WTC11 (cell line): Measurements from ENCODE around the gene KCNJ1. TPM values are rescaled to one million over a fixed set of nuclear protein-coding genes. Genes with fewer than 3 reads are reported as not detected.

Experiments
- ATAC-seq: fragments of 200-7000 bp; cut with Tn5 transposase; 2 replicates; pipeline ENCODE4 v1.10.0; 2021; ENCODE audit warnings: mild to moderate bottlenecking, moderate library complexity
- CTCF ChIA-PET: fragments of 300-600 bp; sonication (Branson Sonifier 250); formaldehyde crosslinking; loops from one replicate; lab custom pipeline; 2021; ENCODE audit warnings: antibody characterized with exemption; lab: Charles Lee
- POLR2A ChIA-PET: fragments of 350-600 bp; sonication (Branson Sonifier 250); formaldehyde crosslinking; loops from one replicate; lab custom pipeline; 2021; ENCODE audit warnings: antibody characterized with exemption; lab: Charles Lee
- DNase-seq: peaks from one replicate; pipeline ENCODE4 v3.0.0; 2021; ENCODE audit warnings: low spot score
- H3K27ac Mint-ChIP-seq: 2 replicates; pipeline ENCODE4 v1.8.0; 2021; ENCODE audit warnings: mixed read lengths
- H3K27me3 Mint-ChIP-seq: 2 replicates; pipeline ENCODE4 v1.8.0; 2021; ENCODE audit warnings: low read depth, mild to moderate bottlenecking, moderate library complexity, mixed read lengths
- H3K36me3 Mint-ChIP-seq: 2 replicates; pipeline ENCODE4 v1.8.0; 2021; ENCODE audit warnings: mixed read lengths
- H3K4me1 Mint-ChIP-seq: 2 replicates; pipeline ENCODE4 v1.8.0; 2022; ENCODE audit warnings: mixed read lengths
- H3K4me3 Mint-ChIP-seq: 2 replicates; pipeline ENCODE4 v1.8.0; 2021; ENCODE audit warnings: mild to moderate bottlenecking, moderate library complexity, mixed read lengths
- H3K9me3 Mint-ChIP-seq: 2 replicates; pipeline ENCODE4 v1.8.0; 2021; ENCODE audit warnings: mixed read lengths
- ARID4B ChIP-seq: sonication (generic); formaldehyde crosslinking; IDR thresholded peaks from 2 replicates; pipeline ENCODE4 v1.8.0; 2023; ENCODE audit warnings: missing genetic modification reagents, mild to moderate bottlenecking, borderline replicate concordance
- CBFB ChIP-seq: sonication (generic); formaldehyde crosslinking; IDR thresholded peaks from 2 replicates; pipeline ENCODE4 v1.8.1; 2022; ENCODE audit warnings: mild to moderate bottlenecking, low read depth, missing genetic modification reagents
- FOXK1 ChIP-seq: sonication (generic); formaldehyde crosslinking; IDR thresholded peaks from 2 replicates; pipeline ENCODE4 v1.8.0; 2022; ENCODE audit warnings: mild to moderate bottlenecking, moderate library complexity, missing genetic modification reagents
- GTF2I ChIP-seq: fragments of 250-450 bp; sonication (Bioruptor Pico); conservative IDR thresholded peaks from 2 replicates; pipeline ENCODE4 v1.4.0; 2021; ENCODE audit warnings: mild to moderate bottlenecking
- RELA ChIP-seq: sonication (generic); formaldehyde crosslinking; IDR thresholded peaks from 2 replicates; pipeline ENCODE4 v1.8.1; 2022; ENCODE audit warnings: missing genetic modification reagents, mild to moderate bottlenecking, borderline replicate concordance
- SP1 ChIP-seq: sonication (generic); formaldehyde crosslinking; conservative IDR thresholded peaks from 2 replicates; pipeline ENCODE4 v1.8.1; 2022; ENCODE audit warnings: missing genetic modification reagents
- ZBTB21 ChIP-seq: sonication (generic); formaldehyde crosslinking; IDR thresholded peaks from 2 replicates; pipeline ENCODE4 v1.8.1; 2023; ENCODE audit warnings: mild to moderate bottlenecking, missing genetic modification reagents, borderline replicate concordance
- ZMAT4 ChIP-seq: fragments of 250-450 bp; sonication (Bioruptor Pico); IDR thresholded peaks from 2 replicates; pipeline ENCODE4 v1.9.0; 2021; ENCODE audit warnings: mild to moderate bottlenecking
- ZNF138 ChIP-seq: sonication (generic); formaldehyde crosslinking; conservative IDR thresholded peaks from 2 replicates; pipeline ENCODE4 v1.8.1; 2022; ENCODE audit warnings: mild to moderate bottlenecking, moderate library complexity, missing genetic modification reagents
- ZNF232 ChIP-seq: sonication (generic); formaldehyde crosslinking; IDR thresholded peaks from 2 replicates; pipeline ENCODE4 v1.8.0; 2022; ENCODE audit warnings: mild to moderate bottlenecking, missing genetic modification reagents
- ZNF317 ChIP-seq: sonication (generic); formaldehyde crosslinking; IDR thresholded peaks from 2 replicates; pipeline ENCODE4 v1.8.1; 2023; ENCODE audit warnings: low read depth, mild to moderate bottlenecking, moderate library complexity, missing genetic modification reagents, borderline replicate concordance
- ZNF671 ChIP-seq: fragments of 250-450 bp; sonication (Bioruptor Pico); IDR thresholded peaks from 2 replicates; pipeline ENCODE4 v1.8.0; 2021; ENCODE audit warnings: mild to moderate bottlenecking
- total RNA-seq: library from RNA; stranded (reverse); gene quantifications from 3 replicates; pipeline ENCODE4 v1.2.3, GENCODE V29; 2021
- TF ChIP-seq, protein P1 (sequence below): sonication (generic); formaldehyde crosslinking; IDR thresholded peaks from 2 replicates; pipeline ENCODE4 v1.8.1; 2022; ENCODE audit warnings: low read depth, missing genetic modification reagents, borderline replicate concordance
- TF ChIP-seq, protein P2 (sequence below): sonication (generic); formaldehyde crosslinking; IDR thresholded peaks from 2 replicates; pipeline ENCODE4 v1.8.0; 2022; ENCODE audit warnings: missing genetic modification reagents
- TF ChIP-seq, protein P3 (sequence below): fragments of 250-450 bp; sonication (Bioruptor Pico); IDR thresholded peaks from 2 replicates; pipeline ENCODE4 v1.9.0; 2021; ENCODE audit warnings: moderate library complexity, mild to moderate bottlenecking, inconsistent platforms, borderline replicate concordance
- TF ChIP-seq, protein P4 (sequence below): sonication (generic); formaldehyde crosslinking; IDR thresholded peaks from 2 replicates; pipeline ENCODE4 v1.8.1; 2023; ENCODE audit warnings: mild to moderate bottlenecking, missing genetic modification reagents, borderline replicate concordance

KCNJ1 gene
- total RNA-seq, 1 experiment from 2014 or later, result 0.24 TPM

DNA sequence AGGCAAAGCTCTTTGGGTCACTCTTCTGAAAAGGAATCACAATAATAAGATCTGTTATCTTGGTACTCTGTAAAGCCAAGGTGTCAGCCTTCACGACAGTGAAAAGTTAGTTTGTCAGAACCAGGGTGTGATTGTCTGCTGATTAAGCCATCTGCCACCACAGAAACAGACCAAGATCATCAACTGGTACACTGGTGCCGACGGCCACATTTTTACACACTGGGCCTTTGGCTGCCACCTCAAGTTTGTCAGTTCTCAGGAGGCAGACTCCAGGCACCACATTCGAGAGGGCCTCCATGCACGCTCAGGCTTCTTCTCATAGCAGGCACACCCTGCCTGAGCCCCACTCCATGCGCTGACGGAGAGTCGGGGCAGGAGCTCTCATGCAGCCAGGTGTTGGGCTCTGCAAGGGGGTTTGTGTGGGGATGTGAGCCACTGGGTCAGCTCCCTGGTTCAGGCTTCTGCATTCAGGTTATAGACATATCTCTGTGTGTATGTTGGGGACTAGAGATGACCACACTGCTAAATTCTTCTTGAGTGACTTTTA is 66.2 kb downstream of the KCNJ1 start:
- H3K27ac Mint-ChIP-seq, result no peak overlapping the region
- H3K9me3 Mint-ChIP-seq, result 0 out of 2 replicates have a peak, but pooled peaks cover 3% of the 10 kb centered on the region
- H3K36me3 Mint-ChIP-seq, result no peaks in the 10 kb centered on the region
- no peak for ATAC-seq
- H3K27me3 Mint-ChIP-seq, result peaks cover 3% of the 10 kb centered on the region; the same call in 1 of the 2 replicates
- no peak for DNase-seq
- H3K4me3 Mint-ChIP-seq, result no peak overlapping the region
- peaks cover 16% of the 10 kb centered on the region for H3K4me1 Mint-ChIP-seq
- CTCF ChIA-PET, result interaction anchor here (0.9 to 1.3 kb wide), 2 partner anchors 11 to 24 kb away, joined by 3 to 4 read pairs; no protein-coding TSS in a partner anchor
- POLR2A ChIA-PET, result no interaction called here
- TF ChIP-seq ZNF138 (CRISPR knock-in tag) (no peak), ZBTB21 (no peak)
- TF ChIP-seq, protein P1, sequence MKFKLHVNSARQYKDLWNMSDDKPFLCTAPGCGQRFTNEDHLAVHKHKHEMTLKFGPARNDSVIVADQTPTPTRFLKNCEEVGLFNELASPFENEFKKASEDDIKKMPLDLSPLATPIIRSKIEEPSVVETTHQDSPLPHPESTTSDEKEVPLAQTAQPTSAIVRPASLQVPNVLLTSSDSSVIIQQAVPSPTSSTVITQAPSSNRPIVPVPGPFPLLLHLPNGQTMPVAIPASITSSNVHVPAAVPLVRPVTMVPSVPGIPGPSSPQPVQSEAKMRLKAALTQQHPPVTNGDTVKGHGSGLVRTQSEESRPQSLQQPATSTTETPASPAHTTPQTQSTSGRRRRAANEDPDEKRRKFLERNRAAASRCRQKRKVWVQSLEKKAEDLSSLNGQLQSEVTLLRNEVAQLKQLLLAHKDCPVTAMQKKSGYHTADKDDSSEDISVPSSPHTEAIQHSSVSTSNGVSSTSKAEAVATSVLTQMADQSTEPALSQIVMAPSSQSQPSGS (CRISPR knock-in tag), result no peak
- TF ChIP-seq, protein P2, sequence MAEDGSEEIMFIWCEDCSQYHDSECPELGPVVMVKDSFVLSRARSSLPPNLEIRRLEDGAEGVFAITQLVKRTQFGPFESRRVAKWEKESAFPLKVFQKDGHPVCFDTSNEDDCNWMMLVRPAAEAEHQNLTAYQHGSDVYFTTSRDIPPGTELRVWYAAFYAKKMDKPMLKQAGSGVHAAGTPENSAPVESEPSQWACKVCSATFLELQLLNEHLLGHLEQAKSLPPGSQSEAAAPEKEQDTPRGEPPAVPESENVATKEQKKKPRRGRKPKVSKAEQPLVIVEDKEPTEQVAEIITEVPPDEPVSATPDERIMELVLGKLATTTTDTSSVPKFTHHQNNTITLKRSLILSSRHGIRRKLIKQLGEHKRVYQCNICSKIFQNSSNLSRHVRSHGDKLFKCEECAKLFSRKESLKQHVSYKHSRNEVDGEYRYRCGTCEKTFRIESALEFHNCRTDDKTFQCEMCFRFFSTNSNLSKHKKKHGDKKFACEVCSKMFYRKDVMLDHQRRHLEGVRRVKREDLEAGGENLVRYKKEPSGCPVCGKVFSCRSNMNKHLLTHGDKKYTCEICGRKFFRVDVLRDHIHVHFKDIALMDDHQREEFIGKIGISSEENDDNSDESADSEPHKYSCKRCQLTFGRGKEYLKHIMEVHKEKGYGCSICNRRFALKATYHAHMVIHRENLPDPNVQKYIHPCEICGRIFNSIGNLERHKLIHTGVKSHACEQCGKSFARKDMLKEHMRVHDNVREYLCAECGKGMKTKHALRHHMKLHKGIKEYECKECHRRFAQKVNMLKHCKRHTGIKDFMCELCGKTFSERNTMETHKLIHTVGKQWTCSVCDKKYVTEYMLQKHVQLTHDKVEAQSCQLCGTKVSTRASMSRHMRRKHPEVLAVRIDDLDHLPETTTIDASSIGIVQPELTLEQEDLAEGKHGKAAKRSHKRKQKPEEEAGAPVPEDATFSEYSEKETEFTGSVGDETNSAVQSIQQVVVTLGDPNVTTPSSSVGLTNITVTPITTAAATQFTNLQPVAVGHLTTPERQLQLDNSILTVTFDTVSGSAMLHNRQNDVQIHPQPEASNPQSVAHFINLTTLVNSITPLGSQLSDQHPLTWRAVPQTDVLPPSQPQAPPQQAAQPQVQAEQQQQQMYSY (CRISPR knock-in tag), result no peak

DNA sequence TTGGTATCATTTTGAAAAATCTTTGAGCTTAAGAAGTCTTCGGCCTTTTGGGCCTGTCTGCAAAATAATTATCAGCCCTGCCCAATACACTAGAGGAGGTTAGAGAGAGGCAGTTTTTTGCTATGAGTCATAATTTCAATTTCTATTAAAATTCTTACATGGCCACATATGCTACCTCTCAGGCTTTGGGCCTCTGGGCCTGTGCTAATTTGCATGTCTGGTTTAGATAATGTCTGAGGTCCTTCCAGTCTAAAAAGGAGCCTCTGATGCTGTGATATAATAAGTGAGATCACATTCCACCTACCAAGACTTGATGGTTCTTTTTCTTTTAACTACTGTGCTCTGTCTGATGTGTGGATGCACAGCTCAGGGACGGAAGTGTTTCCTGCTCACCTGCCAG is 70.8 kb downstream of the KCNJ1 start:
- ChIA-PET POLR2A (no interaction called here), CTCF (interaction anchor here (0.5 kb wide), 1 partner anchor 34 kb away, joined by 4 read pairs; no protein-coding TSS in a partner anchor)
- no peaks in the 10 kb centered on the region for H3K36me3 Mint-ChIP-seq
- no peak for DNase-seq
- H3K27ac Mint-ChIP-seq, result no peak overlapping the region
- no peak overlapping the region for H3K4me3 Mint-ChIP-seq
- no peaks in the 10 kb centered on the region for H3K4me1 Mint-ChIP-seq
- H3K9me3 Mint-ChIP-seq, result no peaks in the 10 kb centered on the region
- H3K27me3 Mint-ChIP-seq, result no peaks in the 10 kb centered on the region
- ATAC-seq, result no peak
- no peak for TF ChIP-seq ZNF232 (CRISPR knock-in tag)
- TF ChIP-seq, protein P3, sequence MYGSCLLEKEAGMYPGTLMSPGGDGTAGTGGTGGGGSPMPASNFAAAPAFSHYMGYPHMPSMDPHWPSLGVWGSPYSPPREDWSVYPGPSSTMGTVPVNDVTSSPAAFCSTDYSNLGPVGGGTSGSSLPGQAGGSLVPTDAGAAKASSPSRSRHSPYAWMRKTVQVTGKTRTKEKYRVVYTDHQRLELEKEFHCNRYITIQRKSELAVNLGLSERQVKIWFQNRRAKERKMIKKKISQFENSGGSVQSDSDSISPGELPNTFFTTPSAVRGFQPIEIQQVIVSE (CRISPR knock-in tag), result no peak
- TF ChIP-seq SP1 (CRISPR knock-in tag), result no peak
- TF ChIP-seq ZMAT4 (CRISPR knock-in tag), result no peak
- no peak for TF ChIP-seq ZNF671 (CRISPR knock-in tag)
- no peak for TF ChIP-seq FOXK1
- TF ChIP-seq ZBTB21, result no peak
- TF ChIP-seq, protein P4, sequence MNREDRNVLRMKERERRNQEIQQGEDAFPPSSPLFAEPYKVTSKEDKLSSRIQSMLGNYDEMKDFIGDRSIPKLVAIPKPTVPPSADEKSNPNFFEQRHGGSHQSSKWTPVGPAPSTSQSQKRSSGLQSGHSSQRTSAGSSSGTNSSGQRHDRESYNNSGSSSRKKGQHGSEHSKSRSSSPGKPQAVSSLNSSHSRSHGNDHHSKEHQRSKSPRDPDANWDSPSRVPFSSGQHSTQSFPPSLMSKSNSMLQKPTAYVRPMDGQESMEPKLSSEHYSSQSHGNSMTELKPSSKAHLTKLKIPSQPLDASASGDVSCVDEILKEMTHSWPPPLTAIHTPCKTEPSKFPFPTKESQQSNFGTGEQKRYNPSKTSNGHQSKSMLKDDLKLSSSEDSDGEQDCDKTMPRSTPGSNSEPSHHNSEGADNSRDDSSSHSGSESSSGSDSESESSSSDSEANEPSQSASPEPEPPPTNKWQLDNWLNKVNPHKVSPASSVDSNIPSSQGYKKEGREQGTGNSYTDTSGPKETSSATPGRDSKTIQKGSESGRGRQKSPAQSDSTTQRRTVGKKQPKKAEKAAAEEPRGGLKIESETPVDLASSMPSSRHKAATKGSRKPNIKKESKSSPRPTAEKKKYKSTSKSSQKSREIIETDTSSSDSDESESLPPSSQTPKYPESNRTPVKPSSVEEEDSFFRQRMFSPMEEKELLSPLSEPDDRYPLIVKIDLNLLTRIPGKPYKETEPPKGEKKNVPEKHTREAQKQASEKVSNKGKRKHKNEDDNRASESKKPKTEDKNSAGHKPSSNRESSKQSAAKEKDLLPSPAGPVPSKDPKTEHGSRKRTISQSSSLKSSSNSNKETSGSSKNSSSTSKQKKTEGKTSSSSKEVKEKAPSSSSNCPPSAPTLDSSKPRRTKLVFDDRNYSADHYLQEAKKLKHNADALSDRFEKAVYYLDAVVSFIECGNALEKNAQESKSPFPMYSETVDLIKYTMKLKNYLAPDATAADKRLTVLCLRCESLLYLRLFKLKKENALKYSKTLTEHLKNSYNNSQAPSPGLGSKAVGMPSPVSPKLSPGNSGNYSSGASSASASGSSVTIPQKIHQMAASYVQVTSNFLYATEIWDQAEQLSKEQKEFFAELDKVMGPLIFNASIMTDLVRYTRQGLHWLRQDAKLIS (CRISPR knock-in tag), result no peak
- TF ChIP-seq GTF2I, result no peak
- TF ChIP-seq ZNF317 (CRISPR knock-in tag), result no peak
- TF ChIP-seq CBFB, result no peak
- TF ChIP-seq RELA (CRISPR knock-in tag), result no peak
- TF ChIP-seq ARID4B, result no peak
- TF ChIP-seq ZNF138 (CRISPR knock-in tag), result no peak
